Raji (cell line): ENCODE results near the gene ATF6.

Experiments
- POLR2A ChIP-seq: IDR thresholded peaks from 2 replicates; pipeline ENCODE4 v1.6.1; 2011; ENCODE audit warnings: low read depth, low read length, control low read depth; ENCODE audit not compliant: insufficient read depth

Gene ATF6

GRCh38 chr1:162013289-162013688, 247.2 kb downstream of the ATF6 start:
- TF ChIP-seq POLR2A = no peak
